Mesothelial cell of epicardium (in vitro differentiated cells): ENCODE measurements around the gene PAK3. TPM values are rescaled to one million over a fixed set of nuclear protein-coding genes. Genes with fewer than 3 reads are reported as not detected.

ENCODE experiments used
- DNase-seq, 2 experiments: peaks; one replicate each; pipeline ENCODE4 v3.0.0; 2021; ENCODE audit warnings: low spot score in 2 of 2; ENCODE audit not compliant: unreplicated experiment in 2 of 2
- H3K27ac Mint-ChIP-seq: 2 replicates; pipeline ENCODE4 v1.8.0; 2021; ENCODE audit warnings: mixed read lengths
- H3K27me3 Mint-ChIP-seq: 2 replicates; pipeline ENCODE4 v1.8.0; 2021; ENCODE audit warnings: low read depth, mixed read lengths
- H3K36me3 Mint-ChIP-seq: 2 replicates; pipeline ENCODE4 v1.8.0; 2021; ENCODE audit warnings: mixed read lengths
- H3K4me1 Mint-ChIP-seq: 2 replicates; pipeline ENCODE4 v1.8.0; 2021; ENCODE audit warnings: mixed read lengths
- H3K4me3 Mint-ChIP-seq: 2 replicates; pipeline ENCODE4 v1.8.0; 2021; ENCODE audit warnings: mild to moderate bottlenecking, moderate library complexity, mixed read lengths
- H3K9me3 Mint-ChIP-seq: 2 replicates; pipeline ENCODE4 v1.8.0; 2021; ENCODE audit warnings: mixed read lengths
- CTCF ChIP-seq: fragments of 200-600 bp; sonication (generic); IDR thresholded peaks from one replicate; pipeline ENCODE4 v1.5.0; 2021; ENCODE audit warnings: antibody characterized with exemption; ENCODE audit not compliant: unreplicated experiment
- total RNA-seq: library from RNA; stranded (reverse); gene quantifications from 3 replicates; pipeline ENCODE4 v1.2.1, GENCODE V29; 2021

Gene PAK3
- total RNA-seq, 1 donor from 2014 or later = 4.2 TPM

- Mint-ChIP-seq H3K4me3 (no peak overlapping the region), H3K9me3 (no peaks in the 10 kb centered on the region), H3K4me1 (peaks cover 3% of the 10 kb centered on the region), H3K27me3 (no peaks in the 10 kb centered on the region), H3K27ac (no peak overlapping the region), H3K36me3 (no peaks in the 10 kb centered on the region)
- DNase-seq = no peak
- no peak for TF ChIP-seq CTCF
Observed at GRCh38 chrX:111167334-111167733, 71.3 kb downstream of the PAK3 start.

- no peaks in the 10 kb centered on the region for H3K36me3 Mint-ChIP-seq
- H3K27ac Mint-ChIP-seq = no peak overlapping the region
- TF ChIP-seq CTCF = peak; percentile 18
- DNase-seq = no peak
- H3K4me3 Mint-ChIP-seq = no peak overlapping the region
- peaks cover 3% of the 10 kb centered on the region for H3K4me1 Mint-ChIP-seq
- no peaks in the 10 kb centered on the region for H3K9me3 Mint-ChIP-seq
- H3K27me3 Mint-ChIP-seq = no peaks in the 10 kb centered on the region
Observed at GRCh38 chrX:111168314-111168713, 72.3 kb downstream of the PAK3 start.

- Mint-ChIP-seq H3K4me1 (peaks cover 3% of the 10 kb centered on the region), H3K27ac (no peak overlapping the region), H3K36me3 (no peaks in the 10 kb centered on the region), H3K9me3 (no peaks in the 10 kb centered on the region), H3K4me3 (no peak overlapping the region), H3K27me3 (no peaks in the 10 kb centered on the region)
- no peak for DNase-seq
- no peak for TF ChIP-seq CTCF
Observed at GRCh38 chrX:111169141-111169540, 73.2 kb downstream of the PAK3 start.

- Mint-ChIP-seq H3K9me3 (no peaks in the 10 kb centered on the region), H3K27me3 (no peaks in the 10 kb centered on the region), H3K36me3 (no peaks in the 10 kb centered on the region), H3K27ac (no peak overlapping the region), H3K4me1 (peaks cover 3% of the 10 kb centered on the region), H3K4me3 (no peak overlapping the region)
- TF ChIP-seq CTCF = no peak
- DNase-seq = no peak
Observed at GRCh38 chrX:111170017-111170416, 74.0 kb downstream of the PAK3 start.

GRCh38 chrX:111180750-111181240, 84.8 kb downstream of the PAK3 start:
- Mint-ChIP-seq H3K27ac (peak overlapping the region; percentile 49), H3K9me3 (peaks cover 8% of the 10 kb centered on the region), H3K36me3 (no peaks in the 10 kb centered on the region), H3K4me3 (no peak overlapping the region), H3K27me3 (no peaks in the 10 kb centered on the region), H3K4me1 (peaks cover 41% of the 10 kb centered on the region)
- no peak for DNase-seq
- TF ChIP-seq CTCF = no peak

GRCh38 chrX:111181951-111182350, 86.0 kb downstream of the PAK3 start:
- H3K4me1 Mint-ChIP-seq = peaks cover 38% of the 10 kb centered on the region
- no peak for DNase-seq
- H3K9me3 Mint-ChIP-seq = peaks cover 8% of the 10 kb centered on the region
- TF ChIP-seq CTCF = no peak
- H3K27me3 Mint-ChIP-seq = no peaks in the 10 kb centered on the region
- H3K36me3 Mint-ChIP-seq = no peaks in the 10 kb centered on the region
- H3K4me3 Mint-ChIP-seq = no peak overlapping the region
- no peak overlapping the region for H3K27ac Mint-ChIP-seq
